ENCODE data around the gene BNIP3. TPM values are rescaled to one million over a fixed set of nuclear protein-coding genes. Genes with fewer than 3 reads are reported as not detected.

BNIP3 gene
- total RNA-seq, 1 experiment from 2014 or later = 57.1 TPM

GRCh38 chr10:132002004-132002403 is 20.3 kb upstream of the BNIP3 start:
- Histone ChIP-seq H2BK15ac (ENCODE audit: low read depth, low read length) (no peak overlapping the region), H2AK5ac (ENCODE audit: insufficient read length, low read length) (no peak overlapping the region), H3K23me2 (ENCODE audit: insufficient read length, low read depth, low read length, poor library complexity, severe bottlenecking) (no peaks in the 10 kb centered on the region), H4K91ac (ENCODE audit: insufficient read length, low read depth, low read length) (no peak overlapping the region), H3K14ac (ENCODE audit: insufficient read depth, low read length) (no peak overlapping the region), H4K8ac (replicated peaks; ENCODE audit: insufficient read length, low read depth, low read length) (peak overlapping the region; percentile 80), H3K56ac (ENCODE audit: insufficient read length, low read depth, low read length) (no peak overlapping the region), H3K27me3 (ENCODE audit: insufficient read depth, low read length) (no peaks in the 10 kb centered on the region), H2BK20ac (ENCODE audit: low read depth, low read length, poor library complexity, severe bottlenecking) (no peak overlapping the region), H3K4me1 (ENCODE audit: insufficient read depth, low read length) (peaks cover 12% of the 10 kb centered on the region), H3K27ac (ENCODE audit: insufficient read length, low read depth, low read length) (no peak overlapping the region), H3K4ac (ENCODE audit: low read depth, low read length) (no peak overlapping the region), H2AFZ (ENCODE audit: low read length) (no peak overlapping the region), H3K4me2 (ENCODE audit: insufficient read depth, insufficient read length, low read length) (no peak overlapping the region), H4K20me1 (ENCODE audit: control insufficient read depth, insufficient read depth, insufficient read length) (no peaks in the 10 kb centered on the region), H3K9ac (ENCODE audit: extremely low read depth, insufficient read length, low read length) (no peak overlapping the region), H2BK5ac (ENCODE audit: insufficient read length, low read length) (no peak overlapping the region), H3K23ac (ENCODE audit: insufficient read length, low read depth, low read length) (no peak overlapping the region), H3K18ac (ENCODE audit: insufficient read length, low read depth, low read length) (peak overlapping the region; percentile 82), H2BK120ac (ENCODE audit: low read depth, low read length, poor library complexity, severe bottlenecking) (no peak overlapping the region), H4K5ac (ENCODE audit: insufficient read length, low read depth, low read length) (no peak overlapping the region), H3K9me3 (ENCODE audit: control insufficient read depth, low read depth, low read length) (no peaks in the 10 kb centered on the region), H3K79me2 (ENCODE audit: insufficient read depth, low read length) (no peaks in the 10 kb centered on the region), H3K79me1 (ENCODE audit: insufficient read depth, low read depth, low read length, poor library complexity, severe bottlenecking) (no peaks in the 10 kb centered on the region), H3T11ph (ENCODE audit: low read length) (no peak overlapping the region), H2BK12ac (ENCODE audit: insufficient read length, low read depth, low read length) (peak overlapping the region; percentile 97)
- no peak overlapping the region for H3K4me3 Mint-ChIP-seq
- peaks cover 6% of the 10 kb centered on the region for H3K27me3 Mint-ChIP-seq (ENCODE audit: low read depth)
- peaks cover 70 to 83% of the 10 kb centered on the region in 2 experiments for H3K4me1 Mint-ChIP-seq
- peaks cover 7 to 13% (median 11%) of the 10 kb centered on the region in 3 experiments; a peak in 6 of 7 replicates for H3K36me3 Mint-ChIP-seq (ENCODE audit: insufficient read depth in 1 of 3, low read depth in 3 of 3)
- TF ChIP-seq CTCF (conservative IDR thresholded peaks at IDR 0.05) = no peak
- no CpG with 5 or more reads among the region's 4 CpGs for WGBS (ENCODE audit: extremely low coverage, insufficient read length, low lambda C conversion rate)
- DNase-seq = no peak
- H3K27ac Mint-ChIP-seq = peak overlapping the region in 1 of 3 experiments; percentile 9; a peak in 2 of 7 replicates
- peaks cover 12 to 13% of the 10 kb centered on the region in 2 experiments for H3K9me3 Mint-ChIP-seq
